IPS-18c (cell line): ENCODE results near the gene SMG9.
"Not testable (repeated sequence)": the region's sequence is repeated elsewhere in the genome, so short reads cannot be mapped to it uniquely, and the experiment has no call there.

Source experiments
- H3K4me3 ChIP-seq: 2 replicates; pipeline ENCODE4 v1.7.0; 2013; ENCODE audit warnings: low read depth, mild to moderate bottlenecking, low read length, moderate library complexity; ENCODE audit not compliant: insufficient read depth
- H3K9me3 ChIP-seq: one replicate; pipeline ENCODE4 v1.6.1; 2013; ENCODE audit warnings: mild to moderate bottlenecking, low read length, moderate library complexity; ENCODE audit not compliant: control insufficient read depth, insufficient read depth

Gene SMG9

GRCh38 chr19:43767316-43767715 is 12.6 kb upstream of the SMG9 start:
- no peaks in the 10 kb centered on the region for H3K9me3 ChIP-seq
- no peak overlapping the region for H3K4me3 ChIP-seq

GRCh38 chr19:43766755-43767043 is 11.9 kb upstream of the SMG9 start:
- Histone ChIP-seq H3K9me3 (no peaks in the 10 kb centered on the region), H3K4me3 (no peak overlapping the region)

- Histone ChIP-seq H3K9me3 (no peaks in the 10 kb centered on the region), H3K4me3 (no peak overlapping the region)
Observed at GRCh38 chr19:43765109-43765876, 10.5 kb upstream of the SMG9 start.

GRCh38 chr19:43764684-43765083 is 9.9 kb upstream of the SMG9 start:
- H3K4me3 ChIP-seq, H3K9me3 ChIP-seq: not testable (repeated sequence)

GRCh38 chr19:43763473-43763939 is 8.7 kb upstream of the SMG9 start:
- H3K9me3 ChIP-seq = no peaks in the 10 kb centered on the region
- no peak overlapping the region for H3K4me3 ChIP-seq

GRCh38 chr19:43762814-43763213 is 8.1 kb upstream of the SMG9 start:
- Histone ChIP-seq H3K9me3 (no peaks in the 10 kb centered on the region), H3K4me3 (no peak overlapping the region)

GRCh38 chr19:43760941-43761340 is 6.2 kb upstream of the SMG9 start:
- Histone ChIP-seq H3K4me3 (no peak overlapping the region), H3K9me3 (no peaks in the 10 kb centered on the region)

- Histone ChIP-seq H3K9me3 (no peaks in the 10 kb centered on the region), H3K4me3 (no peak overlapping the region)
Observed at GRCh38 chr19:43759515-43759914, 4.8 kb upstream of the SMG9 start.

- Histone ChIP-seq H3K4me3 (peak overlapping the region; percentile 95), H3K9me3 (no peaks in the 10 kb centered on the region)
Observed at GRCh38 chr19:43755256-43755801, 567 bp upstream of the SMG9 start.

- peak overlapping the region; percentile 95 for H3K4me3 ChIP-seq
Observed at GRCh38 chr19:43754253-43754502, 584 bp downstream of the SMG9 start.

GRCh38 chr19:43752287-43752875 is 2.4 kb downstream of the SMG9 start:
- no peak overlapping the region for H3K4me3 ChIP-seq

More at GRCh38 chr19:43754253-43754502, 584 bp downstream of the SMG9 start:
- H3K9me3 ChIP-seq = no peaks in the 10 kb centered on the region

GRCh38 chr19:43751466-43752220 is 3.1 kb downstream of the SMG9 start:
- Histone ChIP-seq H3K9me3 (no peaks in the 10 kb centered on the region), H3K4me3 (no peak overlapping the region)

More at GRCh38 chr19:43752287-43752875, 2.4 kb downstream of the SMG9 start:
- H3K9me3 ChIP-seq = no peaks in the 10 kb centered on the region

GRCh38 chr19:43749898-43750297 is 4.9 kb downstream of the SMG9 start:
- Histone ChIP-seq H3K9me3 (no peaks in the 10 kb centered on the region), H3K4me3 (no peak overlapping the region)

- Histone ChIP-seq H3K4me3 (no peak overlapping the region), H3K9me3 (no peaks in the 10 kb centered on the region)
Observed at GRCh38 chr19:43749152-43749551, 5.6 kb downstream of the SMG9 start.

GRCh38 chr19:43748685-43749084 is 6.1 kb downstream of the SMG9 start:
- Histone ChIP-seq H3K4me3 (no peak overlapping the region), H3K9me3 (no peaks in the 10 kb centered on the region)

GRCh38 chr19:43748205-43748594 is 6.6 kb downstream of the SMG9 start:
- H3K9me3 ChIP-seq = no peaks in the 10 kb centered on the region
- no peak overlapping the region for H3K4me3 ChIP-seq

- no peak overlapping the region for H3K4me3 ChIP-seq
- no peaks in the 10 kb centered on the region for H3K9me3 ChIP-seq
Observed at GRCh38 chr19:43747557-43748204, 7.1 kb downstream of the SMG9 start.

- Histone ChIP-seq H3K9me3 (no peaks in the 10 kb centered on the region), H3K4me3 (no peak overlapping the region)
Observed at GRCh38 chr19:43743059-43743458, 11.7 kb downstream of the SMG9 start.
